Measurements from ENCODE around the gene HYAL4.
"Not testable (repeated sequence)": the region's sequence is repeated elsewhere in the genome, so short reads cannot be mapped to it uniquely, and the experiment has no call there.

Gene HYAL4

DNA sequence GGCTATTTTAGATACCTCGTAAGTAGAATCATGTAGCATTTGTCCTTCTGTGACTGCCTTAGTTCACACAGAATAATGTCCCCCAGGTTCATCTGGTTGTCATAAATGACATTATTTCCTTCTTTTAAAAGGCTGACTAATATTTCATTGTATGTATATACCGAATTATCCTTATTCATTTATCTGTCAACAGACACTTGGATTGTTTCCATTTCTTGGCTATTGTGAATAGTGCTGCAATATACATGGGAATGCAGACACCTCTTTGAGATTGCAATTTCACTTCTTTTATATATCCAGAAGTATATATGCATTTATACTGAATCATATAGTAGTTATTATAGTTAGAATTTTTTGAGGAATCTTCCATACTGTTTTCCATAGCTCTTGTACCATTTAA is 24.1 kb upstream of the HYAL4 start:
- DNase-seq (ENCODE audit: low read depth, low spot score) = no peak
- TF ChIP-seq, protein P1, sequence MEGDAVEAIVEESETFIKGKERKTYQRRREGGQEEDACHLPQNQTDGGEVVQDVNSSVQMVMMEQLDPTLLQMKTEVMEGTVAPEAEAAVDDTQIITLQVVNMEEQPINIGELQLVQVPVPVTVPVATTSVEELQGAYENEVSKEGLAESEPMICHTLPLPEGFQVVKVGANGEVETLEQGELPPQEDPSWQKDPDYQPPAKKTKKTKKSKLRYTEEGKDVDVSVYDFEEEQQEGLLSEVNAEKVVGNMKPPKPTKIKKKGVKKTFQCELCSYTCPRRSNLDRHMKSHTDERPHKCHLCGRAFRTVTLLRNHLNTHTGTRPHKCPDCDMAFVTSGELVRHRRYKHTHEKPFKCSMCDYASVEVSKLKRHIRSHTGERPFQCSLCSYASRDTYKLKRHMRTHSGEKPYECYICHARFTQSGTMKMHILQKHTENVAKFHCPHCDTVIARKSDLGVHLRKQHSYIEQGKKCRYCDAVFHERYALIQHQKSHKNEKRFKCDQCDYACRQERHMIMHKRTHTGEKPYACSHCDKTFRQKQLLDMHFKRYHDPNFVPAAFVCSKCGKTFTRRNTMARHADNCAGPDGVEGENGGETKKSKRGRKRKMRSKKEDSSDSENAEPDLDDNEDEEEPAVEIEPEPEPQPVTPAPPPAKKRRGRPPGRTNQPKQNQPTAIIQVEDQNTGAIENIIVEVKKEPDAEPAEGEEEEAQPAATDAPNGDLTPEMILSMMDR (IDR thresholded peaks at IDR 0.05; ENCODE audit: insufficient read depth, low read length, missing control alignments) = no peak
- H3K4me3 ChIP-seq (ENCODE audit: low read depth, low read length) = no peak overlapping the region
- ChIA-PET CTCF (no interaction called here), POLR2A (no interaction called here)

DNA sequence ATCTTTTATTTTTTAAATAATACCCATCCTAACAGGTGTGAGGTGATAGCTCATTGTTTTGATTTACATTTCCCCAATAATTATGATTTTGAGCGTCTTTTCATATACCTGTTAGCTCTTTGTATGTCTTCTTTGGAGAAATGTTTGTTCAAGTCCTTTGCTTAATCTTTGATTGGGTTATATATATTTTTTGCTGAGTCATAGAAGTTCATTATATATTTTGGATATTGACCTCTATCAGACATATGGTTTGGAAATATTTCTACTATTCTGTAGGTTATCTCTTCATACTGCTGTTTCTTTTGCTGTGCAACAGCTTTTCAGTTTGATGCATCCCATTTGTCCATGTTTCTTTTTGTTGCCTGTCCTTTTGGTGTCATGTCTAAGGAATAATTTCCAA is 23.6 kb upstream of the HYAL4 start:
- ChIA-PET POLR2A (no interaction called here), CTCF (no interaction called here)
- no peak overlapping the region for H3K4me3 ChIP-seq (ENCODE audit: low read depth, low read length)
- DNase-seq (ENCODE audit: low read depth, low spot score) = no peak
- TF ChIP-seq, protein P1 (IDR thresholded peaks at IDR 0.05; ENCODE audit: insufficient read depth, low read length, missing control alignments) = no peak

DNA sequence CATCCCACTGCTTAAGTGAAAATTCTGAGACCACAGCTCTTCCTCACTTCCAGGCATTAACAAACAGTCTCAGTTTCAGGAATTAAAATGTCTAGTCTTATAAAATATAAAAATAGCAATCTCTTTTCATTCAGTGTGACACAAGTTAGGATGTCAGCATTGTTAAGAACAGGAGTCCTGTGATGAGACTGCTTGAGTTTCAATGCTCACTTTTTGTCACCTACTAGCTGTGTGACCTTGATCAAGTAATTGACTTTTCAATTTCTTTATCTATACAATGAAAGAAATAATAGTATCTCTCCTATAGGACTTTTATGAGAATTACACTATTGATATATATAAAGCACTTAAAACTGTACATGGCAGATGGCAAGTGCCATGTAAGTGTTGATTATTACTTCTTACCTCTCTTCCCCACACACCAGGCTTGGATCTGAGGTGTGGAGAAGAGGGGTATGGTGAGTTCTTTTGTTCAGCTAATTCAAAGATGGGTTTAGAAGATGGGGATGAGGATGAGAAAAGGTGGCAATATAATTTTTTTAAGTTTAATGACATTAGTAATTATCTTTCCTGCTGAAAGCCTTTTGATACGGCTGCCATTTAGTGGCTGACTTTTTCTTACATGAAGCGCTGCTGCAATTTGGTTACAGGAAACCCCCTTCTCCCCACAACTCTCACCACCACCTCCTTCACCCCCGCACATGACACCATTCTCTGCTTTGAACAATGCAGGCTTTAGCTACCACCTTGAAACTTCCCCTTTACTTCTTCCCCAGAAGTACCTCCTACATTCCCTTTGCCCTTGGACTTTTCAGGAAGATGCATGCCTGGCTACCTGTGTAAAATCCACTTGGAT is 20.8 kb upstream of the HYAL4 start:
- TF ChIP-seq, protein P1 (IDR thresholded peaks at IDR 0.05; ENCODE audit: insufficient read depth, low read length, missing control alignments) = no peak
- DNase-seq (ENCODE audit: low read depth, low spot score) = no peak
- H3K4me3 ChIP-seq (ENCODE audit: low read depth, low read length) = no peak overlapping the region
- ChIA-PET CTCF (interaction anchor here (1.0 to 2.3 kb wide), 2 partner anchors 41 to 48 kb away, joined by 3 to 5 read pairs; no protein-coding TSS in a partner anchor), POLR2A (no interaction called here)

DNA sequence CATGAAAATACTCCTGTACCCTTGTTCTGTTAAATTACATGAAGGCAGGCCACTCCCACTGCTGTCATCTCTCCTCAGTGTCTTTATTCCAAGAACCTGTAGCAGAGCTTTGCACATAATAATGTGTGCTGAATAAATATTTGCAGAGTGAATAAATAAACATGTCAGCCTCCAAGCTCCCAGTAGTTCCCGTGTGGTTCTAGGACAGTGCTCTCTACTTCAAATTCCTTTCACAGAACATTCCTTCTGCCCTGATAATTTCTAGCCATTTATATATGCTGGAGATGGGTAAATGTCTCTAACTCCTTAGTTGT is 20.3 kb upstream of the HYAL4 start:
- TF ChIP-seq, protein P1 (IDR thresholded peaks at IDR 0.05; ENCODE audit: insufficient read depth, low read length, missing control alignments) = no peak
- ChIA-PET POLR2A (no interaction called here), CTCF (interaction anchor here (2.3 kb wide), 1 partner anchor 48 kb away, joined by 5 read pairs; no protein-coding TSS in a partner anchor)
- H3K4me3 ChIP-seq (ENCODE audit: low read depth, low read length) = no peak overlapping the region
- DNase-seq (ENCODE audit: low read depth, low spot score) = no peak

DNA sequence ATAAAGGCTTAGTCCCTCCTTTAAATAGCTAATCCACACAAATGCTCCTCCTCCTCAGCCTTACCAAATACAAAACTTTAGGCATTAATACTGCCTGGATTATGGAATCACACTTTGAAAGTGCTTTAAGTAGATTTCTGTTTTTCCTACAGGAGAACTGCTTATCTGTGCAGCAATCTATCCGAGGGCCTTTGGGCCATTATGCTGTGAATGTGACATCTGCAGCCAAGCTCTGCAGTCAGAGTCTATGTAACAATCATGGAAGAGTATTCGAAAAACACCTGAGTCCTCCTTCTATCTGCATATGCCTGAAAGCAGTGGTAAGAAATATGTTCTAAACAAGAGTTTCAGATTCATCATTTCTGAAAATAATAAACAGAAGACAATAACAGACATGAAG is 16.2 kb upstream of the HYAL4 start:
- CTCF ChIA-PET = no interaction called here
- DNase-seq (ENCODE audit: low read depth, low spot score) = no peak
- TF ChIP-seq, protein P1 (IDR thresholded peaks at IDR 0.05; ENCODE audit: insufficient read depth, low read length, missing control alignments) = no peak

DNA sequence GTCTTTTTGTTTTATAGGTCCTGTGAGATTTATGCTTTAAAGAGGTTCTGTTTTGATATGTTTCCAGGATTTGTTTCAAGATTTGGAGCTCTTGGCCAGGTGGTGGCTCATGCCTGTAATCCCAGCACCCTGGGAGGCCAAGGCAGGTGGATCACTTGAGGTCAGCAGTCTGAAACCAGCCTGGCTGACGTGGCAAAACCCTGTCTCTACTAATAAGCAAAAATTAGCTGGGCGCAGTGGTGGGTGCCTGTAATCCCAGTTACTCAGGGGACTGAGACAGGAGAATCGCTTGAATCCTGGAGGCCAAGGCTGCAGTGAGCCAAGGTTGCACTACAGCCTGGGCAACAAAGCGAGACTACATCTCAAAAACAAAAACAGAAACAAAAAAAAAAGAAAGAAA is 8.3 kb upstream of the HYAL4 start:
- CTCF ChIA-PET = no interaction called here

More for the DNA sequence above, 16.2 kb upstream of the HYAL4 start:
- POLR2A ChIA-PET = no interaction called here
- H3K4me3 ChIP-seq (ENCODE audit: low read depth, low read length) = no peak overlapping the region

DNA sequence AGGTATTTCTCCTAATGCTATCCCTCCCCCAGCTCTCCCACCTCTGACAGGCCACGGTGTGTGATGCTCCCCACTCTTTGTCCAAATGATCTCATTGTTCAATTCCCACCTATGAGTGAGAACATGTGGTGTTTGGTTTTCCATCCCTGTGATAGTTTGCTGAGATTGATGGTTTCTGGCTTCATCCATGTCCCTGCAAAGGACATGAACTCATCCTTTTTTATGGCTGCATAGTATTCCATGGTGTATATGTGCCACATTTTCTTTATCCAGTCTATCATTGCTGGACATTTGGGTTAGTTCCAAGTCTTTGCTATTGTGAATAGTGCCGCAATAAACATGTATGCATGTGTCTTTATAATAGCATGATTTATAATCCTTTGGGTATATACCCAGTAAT is 5.9 kb upstream of the HYAL4 start:
- CTCF ChIA-PET; POLR2A ChIA-PET; H3K4me3 ChIP-seq (ENCODE audit: low read depth, low read length); DNase-seq (ENCODE audit: low read depth, low spot score): not testable (repeated sequence)

More for the DNA sequence above, 8.3 kb upstream of the HYAL4 start:
- no peak overlapping the region for H3K4me3 ChIP-seq (ENCODE audit: low read depth, low read length)
- TF ChIP-seq, protein P1 (IDR thresholded peaks at IDR 0.05; ENCODE audit: insufficient read depth, low read length, missing control alignments) = no peak
- DNase-seq (ENCODE audit: low read depth, low spot score) = no peak
- POLR2A ChIA-PET = no interaction called here

DNA sequence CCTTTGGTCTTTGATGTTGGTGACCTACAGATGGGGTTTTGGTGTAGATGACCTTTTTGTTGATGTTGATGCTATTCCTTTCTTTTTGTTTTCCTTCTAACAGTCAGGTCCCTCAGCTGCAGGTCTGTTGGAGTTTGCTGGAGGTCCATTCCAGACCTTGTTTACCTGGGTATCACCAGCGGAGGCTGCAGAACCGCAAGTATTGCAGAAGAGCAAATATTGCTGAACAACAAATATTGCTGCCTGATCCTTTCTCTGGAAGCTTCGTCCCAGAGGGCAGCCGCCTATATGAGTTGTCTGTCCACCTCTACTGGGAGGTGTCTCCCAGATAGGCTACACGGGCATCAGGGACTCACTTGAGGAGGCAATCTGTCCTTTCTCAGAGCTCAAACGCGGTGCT is 827 bp upstream of the HYAL4 start:
- POLR2A ChIA-PET; CTCF ChIA-PET; DNase-seq (ENCODE audit: low read depth, low spot score); H3K4me3 ChIP-seq (ENCODE audit: low read depth, low read length): not testable (repeated sequence)
